ENCODE data around the gene FOXRED1.
"Not testable (repeated sequence)": the region's sequence is repeated elsewhere in the genome, so short reads cannot be mapped to it uniquely, and the experiment has no call there.

The FOXRED1 gene

GRCh38 chr11:126279191-126279590 lies 10.2 kb downstream of the FOXRED1 start:
- DNase-seq = no peak

GRCh38 chr11:126280595-126280994 lies 11.6 kb downstream of the FOXRED1 start:
- no peak for DNase-seq

- DNase-seq = no peak
Observed at GRCh38 chr11:126281245-126281644, 12.3 kb downstream of the FOXRED1 start.

GRCh38 chr11:126281666-126282175 lies 12.8 kb downstream of the FOXRED1 start:
- no peak for DNase-seq

GRCh38 chr11:126282361-126282735 lies 13.4 kb downstream of the FOXRED1 start:
- DNase-seq = peak; percentile 16

GRCh38 chr11:126282736-126283591 lies 14.0 kb downstream of the FOXRED1 start, which contains the start of gene TIRAP:
TSS of gene TIRAP (plus strand) at chr11:126283093. CDS start at chr11:126290895, 7,802 bp downstream.
- DNase-seq = no peak

- DNase-seq = peak; percentile 83
Observed at GRCh38 chr11:126284829-126285228, 15.9 kb downstream of the FOXRED1 start.

- no peak for DNase-seq
Observed at GRCh38 chr11:126288237-126288636, 19.3 kb downstream of the FOXRED1 start.

- DNase-seq = no peak
Observed at GRCh38 chr11:126290887-126291286, 21.9 kb downstream of the FOXRED1 start.

- DNase-seq = no peak
Observed at GRCh38 chr11:126293726-126294125, 24.8 kb downstream of the FOXRED1 start.

- DNase-seq = no peak
Observed at GRCh38 chr11:126297004-126297403, 28.1 kb downstream of the FOXRED1 start.

- peak; percentile 84 for DNase-seq
Observed at GRCh38 chr11:126303623-126304456, 34.9 kb downstream of the FOXRED1 start, which contains the start of gene DCPS. TSS of gene DCPS (plus strand) at chr11:126304060. CDS start at chr11:126304081, 21 bp downstream.

- DNase-seq = no peak
Observed at GRCh38 chr11:126304457-126305075, 35.6 kb downstream of the FOXRED1 start.

GRCh38 chr11:126305699-126306098 lies 36.7 kb downstream of the FOXRED1 start:
- no peak for DNase-seq

GRCh38 chr11:126307706-126308105 lies 38.8 kb downstream of the FOXRED1 start:
- no peak for DNase-seq

GRCh38 chr11:126308271-126308671 lies 39.3 kb downstream of the FOXRED1 start:
- no peak for DNase-seq

- DNase-seq = not testable (repeated sequence)
Observed at GRCh38 chr11:126308771-126309170, 39.8 kb downstream of the FOXRED1 start.

- DNase-seq = peak; percentile 33
Observed at GRCh38 chr11:126310200-126310991, 41.4 kb downstream of the FOXRED1 start.

- DNase-seq = no peak
Observed at GRCh38 chr11:126310992-126311310, 42.0 kb downstream of the FOXRED1 start.

GRCh38 chr11:126311401-126312291 lies 42.7 kb downstream of the FOXRED1 start:
- no peak for DNase-seq

GRCh38 chr11:126312961-126313360 lies 44.0 kb downstream of the FOXRED1 start:
- no peak for DNase-seq

Measured in DMS153 (cell line).